Measurements from ENCODE around the gene FSIP1.
A peak's percentile ranks its signal among the peaks of the same experiment; 100 is the strongest.
"Not testable (repeated sequence)": the region's sequence is repeated elsewhere in the genome, so short reads cannot be mapped to it uniquely, and the experiment has no call there.

FSIP1 gene

DNA sequence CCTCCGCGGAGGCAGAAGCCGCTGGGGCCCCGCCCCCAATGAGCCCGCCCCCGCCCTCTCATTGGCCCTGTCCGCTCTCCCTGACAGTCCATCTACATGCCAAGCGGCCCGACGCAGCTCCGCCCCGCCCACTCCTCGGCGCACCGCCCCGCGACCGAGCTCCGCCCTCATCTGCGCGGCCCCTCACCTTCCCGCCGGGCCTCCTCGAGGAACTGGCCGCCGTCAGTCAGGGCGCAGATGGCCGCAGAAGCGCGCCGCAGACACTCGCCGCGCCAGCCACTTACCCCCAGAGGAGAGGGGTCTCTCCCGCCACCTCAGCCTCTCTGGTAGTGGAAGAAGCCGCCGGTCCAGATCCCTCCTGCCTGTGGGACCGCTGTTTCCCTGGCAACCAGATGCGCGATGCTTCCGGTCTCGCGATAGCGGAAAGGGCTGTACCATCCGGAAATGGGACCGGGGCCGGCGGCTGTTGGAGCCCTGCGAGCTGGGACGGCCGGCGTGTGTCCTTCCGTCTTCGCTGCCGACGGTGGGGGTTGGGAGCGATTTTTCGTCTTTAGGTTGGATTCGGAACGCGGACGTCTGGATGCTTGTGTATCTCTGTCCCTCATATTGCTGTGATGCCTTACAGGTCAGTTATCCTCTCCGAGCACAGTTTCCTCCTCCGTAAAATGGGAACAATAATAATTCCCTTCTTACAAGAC lies at the start of gene FSIP1:
Gene FSIP1, minus strand, starts transcription at position 401 of the 698 bp plus-strand sequence. CDS start 6,317 bp downstream, outside the sequence.
- peak; percentile 91 for DNase-seq (ENCODE audit: low read depth)

DNA sequence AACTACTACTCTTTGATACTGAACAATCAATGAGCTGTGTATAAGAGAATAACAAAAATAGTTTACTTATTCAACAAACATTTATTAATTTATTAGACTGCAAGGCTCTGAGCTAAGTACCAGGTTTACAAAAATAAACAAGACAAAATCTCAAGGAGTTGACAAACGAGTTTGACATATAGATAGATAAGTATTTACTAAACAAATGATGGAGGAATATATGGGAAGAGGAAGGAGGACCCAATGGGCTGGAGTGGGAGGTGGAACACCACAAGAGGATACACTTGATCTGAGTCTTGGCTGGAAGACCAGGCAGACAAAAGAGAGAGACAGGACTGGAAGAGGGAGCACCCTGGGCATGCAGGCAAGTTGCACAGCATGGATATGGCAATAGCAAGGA lies 47.5 kb upstream of the FSIP1 start:
- DNase-seq (ENCODE audit: low read depth): no peak

DNA sequence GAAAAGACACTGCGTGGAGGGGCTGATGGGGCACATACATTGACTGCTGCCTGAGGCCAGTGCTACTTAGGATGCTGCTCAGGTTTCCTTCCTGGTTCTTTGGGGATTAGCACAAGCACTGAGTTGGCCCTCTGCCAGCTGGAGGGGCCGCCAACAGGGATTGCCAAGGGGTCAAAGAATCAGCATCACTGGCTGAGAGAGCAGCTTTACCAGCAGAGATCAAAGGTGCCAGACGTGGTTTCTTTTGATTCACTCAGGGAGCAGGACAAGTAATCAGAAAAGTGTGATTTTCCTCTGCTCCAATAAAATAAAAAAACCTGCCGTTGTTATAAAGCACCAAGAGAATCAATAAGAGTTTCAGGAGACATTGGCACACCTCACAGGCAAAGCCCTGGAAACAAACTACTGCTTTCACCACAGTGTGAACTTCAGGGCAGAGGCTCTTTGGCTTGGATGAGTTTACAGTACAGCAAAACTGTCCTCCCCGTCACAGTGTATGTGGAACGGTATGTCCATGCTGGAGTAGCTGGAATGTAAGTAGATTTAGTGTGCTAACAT lies 45.8 kb upstream of the FSIP1 start:
- no peak for DNase-seq (ENCODE audit: low read depth)

DNA sequence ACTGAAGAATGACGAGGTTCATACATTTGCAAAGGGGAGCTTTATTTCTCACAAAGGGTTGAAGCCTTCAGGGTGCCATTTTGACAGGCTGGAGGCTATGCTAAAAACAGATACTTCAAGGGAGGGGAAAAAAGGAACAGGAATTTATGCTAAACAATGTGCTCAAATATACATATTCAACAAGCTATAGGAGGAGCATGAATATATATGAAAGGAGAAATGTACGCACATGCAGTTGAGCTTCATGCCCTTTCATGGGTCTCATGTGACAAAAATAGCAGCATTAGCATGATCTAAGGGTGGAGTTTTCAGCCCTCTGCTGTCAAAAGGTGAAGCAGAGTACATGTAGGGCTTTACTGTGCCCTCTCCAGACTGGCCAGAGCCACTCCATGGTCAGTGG lies 44.3 kb upstream of the FSIP1 start:
- DNase-seq (ENCODE audit: low read depth): no peak

DNA sequence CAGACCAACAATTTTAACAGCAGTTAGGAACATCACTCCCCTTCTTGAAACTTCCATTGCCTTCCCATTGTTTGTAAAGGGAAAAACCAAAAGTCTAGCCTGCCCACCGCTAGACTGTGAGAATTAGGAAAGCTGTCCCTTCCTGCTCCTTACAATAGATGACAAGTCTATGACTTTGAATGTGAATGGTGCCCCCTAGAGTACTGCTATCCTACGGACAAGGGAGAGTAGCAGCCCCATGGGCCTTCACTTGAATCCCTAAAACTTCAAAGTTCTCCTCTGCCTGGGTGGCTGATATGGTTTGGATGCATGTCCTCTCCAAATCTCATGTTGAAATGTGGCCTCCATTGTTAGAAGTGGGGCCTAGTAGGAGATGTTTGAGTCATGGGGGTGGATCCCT lies 41.0 kb upstream of the FSIP1 start:
- no peak for DNase-seq (ENCODE audit: low read depth)

DNA sequence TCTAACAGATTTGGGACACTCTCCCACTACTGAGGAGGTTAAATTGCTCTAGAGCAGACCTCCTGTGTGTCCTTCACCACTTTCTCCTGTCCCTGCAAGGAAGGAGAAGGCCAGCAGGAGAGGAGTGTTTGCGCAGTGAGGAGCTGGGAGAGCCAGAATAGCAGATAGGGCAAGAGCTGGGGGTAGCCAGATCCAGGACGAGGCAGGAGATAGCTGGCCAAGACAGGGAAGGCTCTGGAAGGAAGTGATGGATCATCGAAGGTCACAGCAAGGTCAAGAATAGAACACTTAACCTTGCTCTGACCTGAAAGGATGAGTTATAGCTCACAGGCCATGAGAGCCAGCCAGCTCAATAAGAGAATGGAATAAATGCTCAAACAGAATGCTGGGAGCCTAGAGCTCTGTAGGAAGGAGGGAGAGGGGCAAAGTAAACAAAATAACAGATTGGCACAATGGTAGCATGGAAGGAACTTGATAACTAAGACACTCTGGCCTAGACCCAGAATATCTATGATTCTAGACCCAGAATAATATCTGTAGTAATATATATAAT lies 37.5 kb upstream of the FSIP1 start:
- DNase-seq (ENCODE audit: low read depth): no peak

DNA sequence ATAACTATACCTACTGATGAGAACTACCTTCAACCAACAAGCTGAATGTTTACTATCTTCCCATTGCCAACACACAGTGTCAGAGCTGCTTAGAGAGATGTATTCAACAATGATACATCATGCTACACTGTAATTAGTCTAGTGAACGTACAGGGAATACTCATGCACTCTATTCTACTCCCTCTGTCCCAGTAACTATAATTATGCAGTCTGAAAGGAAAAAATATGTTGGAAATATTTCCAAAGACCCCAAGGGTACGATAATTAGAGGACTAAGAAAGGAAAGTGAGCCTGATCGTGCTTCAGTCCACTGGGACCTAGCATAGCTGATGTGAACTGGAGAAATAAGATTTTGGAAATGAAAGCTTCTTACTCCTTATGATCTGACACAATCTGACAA lies 36.9 kb upstream of the FSIP1 start:
- DNase-seq (ENCODE audit: low read depth): no peak

DNA sequence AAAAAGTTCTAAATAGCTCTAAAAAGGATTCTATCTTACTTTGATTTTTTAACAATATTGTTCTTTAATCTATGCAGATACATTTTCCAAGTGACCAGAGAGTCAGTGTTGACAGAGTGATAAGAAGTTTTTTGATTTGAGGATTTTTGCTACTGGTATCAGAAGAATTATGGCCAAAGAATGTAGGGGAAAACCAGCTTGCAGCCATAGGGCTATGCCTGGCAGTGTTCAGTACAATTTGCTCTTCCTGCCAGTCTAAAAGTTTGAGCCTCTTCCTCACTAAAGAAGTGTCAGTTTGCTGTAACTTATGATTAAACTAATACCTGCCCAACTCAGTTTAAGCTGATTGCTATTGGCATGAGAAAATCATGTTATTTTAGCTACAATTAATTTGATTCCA lies 35.3 kb upstream of the FSIP1 start:
- DNase-seq (ENCODE audit: low read depth): no peak

DNA sequence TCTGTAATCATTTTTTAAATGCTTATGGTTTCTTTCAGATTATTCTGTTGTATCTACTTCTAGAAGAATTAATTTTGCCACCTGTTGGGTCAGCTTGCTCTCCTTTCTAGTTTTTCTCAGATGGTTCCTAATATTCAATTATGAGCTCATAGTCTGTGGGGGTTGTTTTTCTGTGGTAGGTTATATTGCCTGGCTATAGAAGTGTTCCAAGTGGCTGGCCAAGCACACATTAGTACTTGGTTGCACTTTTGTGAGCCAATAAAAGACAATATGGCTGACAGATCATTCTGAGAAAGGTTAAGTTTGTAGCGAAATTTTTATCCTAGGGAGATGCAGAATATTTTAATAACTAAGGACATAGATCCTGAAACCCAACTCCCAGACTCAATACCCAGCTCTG lies 31.8 kb upstream of the FSIP1 start:
- DNase-seq (ENCODE audit: low read depth): no peak

DNA sequence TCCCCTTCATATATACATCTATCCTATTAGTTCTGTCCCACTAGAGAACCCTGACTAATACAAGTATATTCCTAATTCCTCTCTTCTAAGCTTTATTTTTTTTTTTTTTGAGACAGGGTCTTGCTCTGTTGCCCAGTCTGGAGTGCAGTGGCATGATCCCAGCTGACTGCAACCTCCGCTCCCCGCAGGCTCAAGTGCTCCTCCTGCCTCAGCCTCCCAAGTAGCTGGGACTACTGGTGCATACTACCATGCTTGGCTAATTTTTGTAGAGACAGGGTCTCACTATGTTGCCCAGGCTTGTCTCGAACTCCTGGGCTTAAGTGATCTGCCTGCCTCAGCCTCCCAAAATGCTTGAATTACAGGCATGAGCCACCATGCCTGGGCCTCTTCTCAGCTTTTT lies 30.0 kb upstream of the FSIP1 start:
- DNase-seq (ENCODE audit: low read depth): not testable (repeated sequence)

DNA sequence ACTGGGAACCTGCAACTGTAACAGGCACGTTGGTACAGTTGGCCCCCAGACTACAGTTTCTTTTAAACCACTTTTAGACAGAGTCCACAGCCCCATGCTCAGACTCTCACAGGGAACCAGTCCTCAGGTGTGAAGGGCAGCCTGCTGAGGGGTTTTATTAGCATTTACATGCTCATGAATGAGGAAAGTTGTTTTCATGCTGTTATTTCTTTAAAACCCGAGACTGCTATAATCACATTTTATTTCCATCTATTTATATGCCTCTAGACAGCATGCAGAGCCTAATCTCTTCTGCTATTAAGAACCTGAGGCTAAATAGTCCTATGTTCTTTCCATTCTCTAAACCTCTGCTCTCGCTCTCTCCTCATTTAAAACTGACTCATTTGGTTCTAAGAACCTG lies 26.3 kb upstream of the FSIP1 start:
- DNase-seq (ENCODE audit: low read depth): no peak

DNA sequence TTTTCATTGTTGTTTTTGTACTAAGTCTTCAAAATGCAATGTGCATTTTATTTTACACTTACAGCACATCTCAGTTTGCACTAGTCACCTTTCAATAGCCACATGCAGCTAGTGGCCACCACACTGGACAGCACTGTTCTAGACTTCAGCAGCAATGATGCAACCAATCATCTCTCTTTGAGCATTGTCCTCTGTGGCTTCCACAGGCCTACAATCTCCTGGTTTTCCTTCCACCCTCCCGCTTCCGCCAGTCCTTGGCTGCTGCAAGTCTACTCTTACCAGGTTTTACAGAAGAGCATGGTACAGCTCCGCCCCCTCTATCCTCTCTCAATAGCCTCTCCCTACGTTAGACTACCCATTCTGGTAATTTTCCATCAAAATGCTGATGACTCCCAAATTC lies 25.1 kb upstream of the FSIP1 start:
- DNase-seq (ENCODE audit: low read depth): no peak

DNA sequence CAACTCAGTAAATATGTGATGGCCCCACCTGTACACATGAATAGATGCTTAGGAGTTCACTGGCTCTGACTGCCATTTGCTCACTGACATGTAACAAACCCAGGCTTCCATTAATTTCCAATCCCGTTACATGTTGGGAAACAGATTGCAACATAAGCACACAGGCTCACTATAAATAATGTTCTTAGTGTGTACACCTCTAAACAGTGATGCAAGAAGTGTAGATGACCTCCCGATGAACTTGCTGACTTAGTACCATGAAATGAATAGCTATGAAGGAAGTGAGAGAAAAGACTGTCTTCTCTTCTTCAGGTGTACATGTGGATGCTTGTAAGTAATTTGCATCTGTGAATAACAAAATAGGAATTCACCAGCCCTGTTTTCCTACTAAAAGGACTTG lies 21.4 kb upstream of the FSIP1 start:
- DNase-seq (ENCODE audit: low read depth): no peak

DNA sequence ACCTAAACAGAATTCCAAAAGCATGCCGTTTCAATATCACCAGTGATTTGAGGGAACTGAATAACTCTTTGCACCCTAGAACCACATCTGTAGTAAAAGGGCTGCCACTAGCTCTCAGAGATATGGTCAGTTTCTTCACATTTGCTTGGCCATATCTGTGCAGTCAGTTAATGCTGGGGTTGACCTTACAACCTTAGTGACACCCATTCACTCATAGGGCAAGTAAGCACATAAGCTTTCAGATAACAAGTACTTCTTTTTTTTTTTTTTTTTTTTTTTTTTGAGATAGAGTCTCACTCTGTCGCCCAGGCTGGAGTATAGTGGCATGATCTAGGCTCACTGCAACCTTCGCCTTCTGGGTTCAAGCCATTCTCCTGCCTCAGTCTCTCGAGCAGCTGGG lies 20.4 kb upstream of the FSIP1 start:
- DNase-seq (ENCODE audit: low read depth): no peak

DNA sequence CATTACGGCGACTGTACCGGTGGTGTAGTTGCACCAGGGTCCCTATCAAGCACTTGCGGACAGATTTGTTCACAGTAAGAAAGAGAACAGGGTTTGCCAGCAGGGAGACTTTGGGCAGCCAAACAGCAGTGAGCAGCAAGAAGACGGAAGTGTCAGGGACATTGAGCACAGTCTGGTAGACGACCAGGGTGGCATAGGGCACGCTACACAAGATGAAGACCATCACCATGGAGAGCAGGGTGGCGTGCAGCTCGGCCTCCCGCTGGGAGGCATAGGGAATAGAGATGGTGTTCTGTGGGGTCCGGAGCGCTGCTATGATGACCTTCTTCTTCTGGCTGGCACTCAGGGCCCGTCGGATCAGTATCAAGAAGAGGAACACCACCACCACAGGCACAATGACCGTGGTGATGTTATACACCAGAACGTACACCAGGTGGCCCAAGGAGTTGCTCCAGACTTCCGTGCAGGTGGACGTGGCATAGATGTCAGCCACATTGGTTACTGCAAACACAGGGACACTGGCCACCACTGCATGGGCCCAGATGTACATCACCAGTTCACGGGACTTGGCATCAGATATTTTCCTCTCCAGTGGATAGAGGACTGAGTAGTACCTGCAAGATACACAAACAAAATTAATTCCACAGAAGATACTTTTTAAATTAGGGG lies 19.1 kb upstream of the FSIP1 start:
- DNase-seq (ENCODE audit: low read depth): no peak

DNA sequence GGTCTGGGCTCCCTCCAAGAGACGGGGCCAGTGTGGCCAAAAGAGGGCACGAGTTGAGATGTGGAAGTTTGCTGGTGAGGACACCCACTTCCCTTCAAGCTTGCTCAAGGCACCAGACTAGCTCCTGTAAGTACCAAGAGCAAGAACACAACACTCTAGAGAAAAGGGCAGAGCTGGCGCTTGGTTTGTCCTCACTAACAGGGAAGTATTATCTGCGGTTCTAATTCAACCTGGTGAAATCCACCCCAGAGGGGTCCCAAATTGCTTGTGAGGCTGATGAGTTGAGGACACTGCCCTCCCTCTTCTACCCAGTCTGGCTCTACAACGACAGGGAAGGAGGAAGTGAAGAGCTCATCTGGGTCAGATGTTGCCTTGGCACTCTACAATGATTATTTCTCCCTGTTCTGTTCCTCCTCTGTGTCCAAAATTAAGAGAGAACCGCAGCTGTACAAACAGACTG lies 16.9 kb upstream of the FSIP1 start:
- DNase-seq (ENCODE audit: low read depth): no peak

DNA sequence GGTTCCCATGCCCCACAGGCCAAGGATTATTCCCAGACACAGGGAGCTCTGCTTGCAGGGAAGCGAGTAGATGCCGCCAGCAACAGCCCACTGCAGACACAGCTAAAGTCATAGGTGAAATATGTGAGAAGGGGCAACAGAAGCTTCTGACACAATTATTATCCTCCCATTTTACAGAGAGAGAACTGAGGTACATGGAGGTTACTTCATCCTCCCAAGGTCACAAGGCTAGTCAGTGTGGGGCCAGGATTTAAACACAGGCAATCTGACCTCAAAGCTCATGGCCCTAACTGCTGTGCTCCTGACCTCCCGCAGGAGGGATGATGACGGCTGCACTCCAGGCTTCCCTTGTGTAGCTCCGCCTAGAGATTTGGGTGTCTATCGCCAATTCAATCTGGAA lies 15.7 kb upstream of the FSIP1 start:
- DNase-seq (ENCODE audit: low read depth): no peak

DNA sequence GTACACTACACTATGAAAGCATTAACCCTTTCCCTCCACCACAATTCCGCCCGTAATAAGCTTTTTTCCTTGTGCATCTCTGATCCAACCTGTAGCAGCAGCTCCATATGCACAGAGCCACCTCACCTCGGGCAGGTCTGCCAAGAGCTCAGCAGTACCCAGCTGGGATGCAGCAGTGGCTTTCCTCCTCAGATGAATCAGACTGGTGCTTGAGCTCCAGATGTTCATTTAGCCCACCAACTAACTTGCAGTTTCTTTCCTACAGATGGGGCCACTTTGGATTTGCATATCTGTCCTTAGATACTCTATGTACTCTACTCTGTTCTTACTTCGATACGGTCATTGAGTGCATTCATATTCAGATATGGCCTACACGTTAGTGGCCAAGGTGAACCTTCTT lies 14.8 kb upstream of the FSIP1 start:
- DNase-seq (ENCODE audit: low read depth): no peak

DNA sequence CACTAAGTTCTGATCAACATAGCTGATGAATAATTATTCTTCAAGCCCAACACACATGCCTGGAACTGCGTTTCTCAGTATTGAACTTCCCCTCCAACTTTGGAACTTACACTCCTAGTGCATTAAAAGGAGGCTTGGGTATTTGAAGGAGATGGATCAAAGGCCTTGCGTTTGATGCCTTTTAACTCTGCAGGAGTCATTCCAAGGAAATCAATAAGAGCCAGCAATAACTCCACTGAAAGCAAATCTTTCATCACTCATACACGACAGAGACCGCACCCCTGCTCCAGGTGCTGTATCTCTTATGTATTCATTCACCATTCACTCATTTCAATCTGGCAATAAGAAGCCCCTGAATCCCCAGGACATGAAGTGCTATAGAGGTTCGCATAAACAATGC lies 14.0 kb upstream of the FSIP1 start:
- no peak for DNase-seq (ENCODE audit: low read depth)

DNA sequence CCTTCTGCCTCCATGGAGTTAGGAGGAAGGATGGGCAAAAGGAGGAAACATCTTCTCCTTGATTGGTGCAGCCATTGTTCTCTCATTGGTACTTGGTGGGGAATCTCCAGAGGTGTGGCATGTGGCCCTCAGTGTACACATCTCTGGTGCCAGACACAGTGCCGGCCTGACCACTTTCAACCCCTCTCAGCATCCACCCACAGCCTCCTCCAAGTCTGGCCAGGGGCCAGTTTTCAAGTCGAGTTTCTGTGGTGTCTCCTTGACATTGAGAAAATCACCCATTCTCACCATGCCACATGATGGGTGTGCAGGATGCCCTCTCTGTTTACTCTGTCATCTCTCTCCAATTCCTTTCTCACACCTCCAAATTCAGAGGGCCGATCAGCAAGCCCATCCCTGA lies 12.8 kb upstream of the FSIP1 start:
- DNase-seq (ENCODE audit: low read depth): no peak

DNA sequence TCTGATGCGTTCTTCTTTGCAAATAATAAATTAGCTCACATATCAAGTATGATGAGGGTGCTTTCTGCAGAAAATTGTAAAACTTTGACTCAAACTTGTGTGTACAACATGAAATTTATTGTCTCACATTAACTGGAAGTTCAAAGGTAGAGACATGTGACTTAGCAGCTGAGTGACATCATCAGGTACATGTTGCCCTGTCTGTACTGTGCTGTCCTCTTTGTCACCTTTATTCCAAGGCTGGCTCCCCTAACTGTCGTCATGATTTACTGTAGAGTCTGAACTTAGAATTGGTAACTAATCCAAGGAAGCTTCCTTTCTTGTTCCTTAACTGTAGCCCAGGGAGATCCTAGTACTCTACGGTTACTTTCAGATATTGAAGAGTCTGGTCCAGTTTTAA lies 12.3 kb upstream of the FSIP1 start:
- DNase-seq (ENCODE audit: low read depth): no peak

DNA sequence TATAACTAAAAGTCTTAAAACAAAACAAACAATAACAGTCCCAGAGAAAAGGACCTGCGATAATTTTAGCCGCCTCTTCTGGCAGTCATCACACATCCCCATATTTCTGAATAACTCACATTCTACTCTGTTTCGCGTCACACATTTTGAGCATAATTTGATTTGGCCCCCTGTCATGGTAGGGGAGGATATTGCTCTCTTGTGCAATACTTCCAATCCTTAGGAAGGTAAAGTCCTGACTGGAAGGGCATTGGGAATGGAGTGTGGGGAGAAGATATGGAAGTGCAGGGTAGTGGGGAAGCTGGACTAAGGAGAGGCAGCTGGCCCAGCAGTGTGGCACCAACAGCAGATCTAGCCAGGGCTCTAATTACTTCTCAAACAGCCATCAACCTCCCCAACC lies 11.3 kb upstream of the FSIP1 start:
- no peak for DNase-seq (ENCODE audit: low read depth)

DNA sequence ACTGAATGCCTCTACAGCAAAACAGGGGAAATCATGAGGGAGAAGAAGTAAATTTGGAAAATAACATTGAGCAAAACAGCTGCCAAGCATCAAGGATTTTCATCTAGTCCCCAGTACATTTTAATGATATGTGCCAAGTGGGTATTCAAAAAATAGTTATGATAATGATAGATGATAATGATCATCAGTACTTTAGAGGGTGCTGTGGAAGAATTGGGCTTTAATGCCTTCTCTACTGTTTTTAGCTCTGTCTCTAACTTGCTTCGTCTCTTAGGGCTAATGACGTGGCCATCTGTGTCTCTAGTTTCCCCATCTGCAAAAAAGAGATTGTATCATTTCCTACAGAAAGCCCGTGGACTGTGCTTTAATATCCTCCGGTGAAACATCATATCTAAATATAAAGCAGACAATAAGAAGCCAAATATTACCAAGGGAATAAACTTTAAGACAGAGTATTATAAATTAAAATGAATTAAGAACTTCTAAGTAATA lies 10.2 kb upstream of the FSIP1 start:
- DNase-seq (ENCODE audit: low read depth): no peak
